Kidney glomerular epithelial cell (primary cell): ENCODE data around the gene SUPT5H.
"Not testable (repeated sequence)": the region's sequence is repeated elsewhere in the genome, so short reads cannot be mapped to it uniquely, and the experiment has no call there.

Experiments used
- DNase-seq: peaks from one replicate; lab custom pipeline; 2025; lab: John Stamatoyannopoulos, UW

SUPT5H gene

GRCh38 chr19:39425744-39426143 is 19.6 kb upstream of the SUPT5H start:
- DNase-seq = no peak

- DNase-seq = no peak
These were observed 19.2 kb upstream of the SUPT5H start for GRCh38 chr19:39426170-39426569.

DNA sequence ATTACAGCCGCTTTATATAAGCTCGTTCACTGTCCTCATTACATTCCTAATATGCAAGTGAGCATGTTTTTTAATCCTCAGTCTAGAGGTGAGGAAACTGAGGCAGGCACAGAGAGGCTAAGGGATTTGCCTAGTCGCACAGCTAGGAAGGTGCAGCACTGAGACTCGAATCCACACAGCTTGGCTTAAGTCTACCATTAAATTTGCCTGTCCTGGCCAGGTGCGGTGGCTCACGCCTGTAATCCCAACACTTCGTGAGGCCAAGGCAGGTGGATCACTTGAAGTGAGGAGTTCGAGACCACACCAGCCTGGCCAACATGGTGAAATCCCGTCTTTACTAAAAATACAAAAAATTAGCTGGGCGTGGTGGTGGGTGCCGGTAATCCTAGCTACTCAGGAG is 17.7 kb upstream of the SUPT5H start:
- no peak for DNase-seq

- DNase-seq = peak; percentile 86
These were observed 16.9 kb upstream of the SUPT5H start for GRCh38 chr19:39428283-39429112.

- peak; percentile 61 for DNase-seq
These were observed 14.4 kb upstream of the SUPT5H start for GRCh38 chr19:39430675-39431593.

DNA sequence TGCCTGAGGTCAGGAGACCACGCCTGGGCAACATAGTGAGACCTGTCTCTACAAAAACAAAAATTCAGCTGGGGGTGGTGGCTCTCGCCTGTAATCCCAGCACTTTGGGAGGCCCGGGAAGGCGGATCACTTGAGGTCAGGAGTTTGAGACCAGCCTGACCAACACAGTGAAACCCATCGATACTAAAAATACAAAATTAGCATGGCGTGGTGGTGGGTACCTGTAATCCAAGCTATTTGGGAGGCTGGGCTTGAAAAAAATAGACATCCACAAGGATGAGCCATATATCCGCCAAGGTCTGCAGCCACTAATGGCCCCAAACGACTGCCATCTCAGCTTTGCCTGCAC is 12.7 kb upstream of the SUPT5H start:
- DNase-seq = no peak

GRCh38 chr19:39433480-39434079 is 11.8 kb upstream of the SUPT5H start:
- no peak for DNase-seq

GRCh38 chr19:39434123-39435076 is 11.0 kb upstream of the SUPT5H start:
- no peak for DNase-seq

- DNase-seq = peak; percentile 94
These were observed 9.7 kb upstream of the SUPT5H start, which contains the start of gene RPS16 for GRCh38 chr19:39435499-39436349. Gene RPS16 (minus strand): TSS chr19:39435949. CDS start chr19:39435895, 54 bp downstream.

DNA sequence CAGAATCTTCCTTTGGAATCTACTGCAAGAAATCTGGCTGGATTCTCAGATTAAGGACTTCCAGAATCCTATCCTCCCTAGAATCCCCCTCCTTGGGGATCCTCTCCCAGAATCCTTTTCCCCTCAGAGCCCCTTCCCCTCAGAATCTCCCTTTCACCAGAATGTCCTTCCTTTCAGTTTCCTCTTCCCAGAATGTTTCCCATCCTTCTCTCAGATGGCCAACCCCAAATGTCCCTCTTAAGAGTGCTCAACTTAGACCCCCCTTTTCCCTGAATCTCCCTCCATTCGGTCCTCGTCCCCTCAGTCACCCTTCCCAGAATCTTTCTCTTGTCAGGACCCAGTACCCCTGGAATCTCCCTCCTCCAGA is 9.0 kb upstream of the SUPT5H start:
- no peak for DNase-seq

DNA sequence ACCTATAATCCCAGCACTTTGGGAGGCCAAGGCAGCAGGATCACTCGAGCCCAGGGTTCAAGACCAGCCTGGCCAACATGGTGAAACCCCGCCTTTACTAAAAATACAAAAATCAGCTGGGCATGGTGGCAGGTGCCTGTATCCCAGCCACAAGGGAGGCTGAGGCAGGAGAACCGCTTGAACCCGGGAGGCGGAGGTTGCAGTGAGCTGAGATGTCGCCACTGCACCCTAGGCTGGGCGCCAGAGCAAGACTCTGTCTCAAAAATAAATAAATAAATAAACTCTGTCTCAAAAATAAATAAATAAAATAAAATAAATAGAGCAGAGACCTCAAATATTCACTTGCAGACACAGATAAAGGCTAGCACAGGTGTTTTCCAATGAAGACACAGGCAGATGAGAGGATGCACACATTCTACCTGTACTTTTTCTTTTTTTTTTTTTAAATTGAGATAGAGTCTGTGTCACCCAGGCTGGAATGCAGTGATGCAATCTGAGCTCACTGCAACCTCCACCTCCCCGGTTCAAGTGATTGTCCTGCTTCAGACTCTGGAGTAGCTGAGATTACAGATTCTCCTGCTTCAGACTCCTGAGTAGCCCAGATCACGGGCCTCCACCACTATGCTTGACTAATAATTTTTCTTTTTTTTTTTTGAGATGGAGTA is 7.0 kb upstream of the SUPT5H start:
- peak; percentile 45 for DNase-seq

- no peak for DNase-seq
These were observed 685 bp upstream of the SUPT5H start for GRCh38 chr19:39444598-39445195.

GRCh38 chr19:39446365-39447084 is 1.1 kb downstream of the SUPT5H start:
- no peak for DNase-seq

DNA sequence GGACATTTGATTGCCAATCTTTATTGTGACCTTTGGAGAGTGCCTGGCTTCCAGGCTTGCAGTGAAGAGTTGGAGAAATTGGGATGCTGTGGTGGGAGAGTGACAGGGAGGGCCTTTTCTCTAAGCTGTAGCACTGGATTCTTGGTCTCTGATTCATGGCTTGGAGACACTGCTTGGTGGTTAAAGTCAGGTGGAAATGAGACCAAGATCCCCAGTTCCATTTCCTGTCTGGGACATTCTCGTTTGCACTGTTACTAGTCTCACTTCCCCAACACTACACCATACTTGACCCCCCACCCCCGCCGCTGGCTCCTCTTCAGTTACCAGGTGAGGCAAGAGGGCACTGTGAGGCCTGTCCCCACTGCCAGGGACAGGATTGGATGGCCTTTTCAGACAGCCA is 2.9 kb downstream of the SUPT5H start:
- DNase-seq = no peak

- DNase-seq = no peak
These were observed 3.9 kb downstream of the SUPT5H start for GRCh38 chr19:39449116-39449797.

DNA sequence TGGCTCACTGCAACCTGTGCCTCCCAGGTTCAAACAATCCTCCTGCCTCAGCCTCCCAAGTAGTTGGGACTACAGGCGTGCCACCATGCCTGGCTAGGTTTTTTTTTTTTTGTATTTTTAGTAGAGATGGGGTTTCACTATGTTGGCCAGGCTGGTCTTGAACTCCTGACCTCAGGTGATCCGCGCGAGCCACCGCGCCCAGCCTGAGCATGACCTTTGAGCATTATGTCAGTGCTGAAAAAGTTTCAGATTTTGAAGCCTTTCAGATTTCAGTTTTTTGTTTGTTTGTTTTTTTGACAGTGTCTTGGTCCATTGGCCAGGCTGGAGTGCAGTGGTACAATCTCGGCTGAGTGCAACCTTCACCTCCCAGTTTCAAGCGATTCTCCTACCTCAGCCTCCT is 5.9 kb downstream of the SUPT5H start:
- DNase-seq = not testable (repeated sequence)

DNA sequence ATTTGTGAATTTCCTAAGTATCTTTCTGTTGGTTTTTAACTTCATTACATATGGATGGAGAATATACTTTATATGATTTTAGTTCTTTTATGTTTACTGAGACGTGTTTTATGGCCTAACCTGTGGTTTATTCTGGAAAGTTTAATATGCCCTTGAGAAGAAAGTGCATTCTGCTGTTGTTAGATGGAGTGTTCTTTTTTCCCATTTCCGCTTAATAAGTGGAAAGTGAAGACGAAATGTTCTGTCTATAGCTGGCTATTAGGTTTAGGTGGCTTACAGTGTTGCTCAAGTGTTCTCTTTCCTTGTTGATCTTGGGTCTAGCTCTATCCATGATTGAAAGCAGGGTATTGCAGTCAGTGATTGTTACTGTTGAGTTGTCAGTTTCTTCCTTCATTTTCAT is 18.0 kb downstream of the SUPT5H start:
- no peak for DNase-seq
